Measurements from ENCODE around the gene MCFD2. TPM values are rescaled to one million over a fixed set of nuclear protein-coding genes. Genes with fewer than 3 reads are reported as not detected.

The MCFD2 gene
- polyA plus RNA-seq, 2 donors, result 12.4 to 20.4 TPM

DNA sequence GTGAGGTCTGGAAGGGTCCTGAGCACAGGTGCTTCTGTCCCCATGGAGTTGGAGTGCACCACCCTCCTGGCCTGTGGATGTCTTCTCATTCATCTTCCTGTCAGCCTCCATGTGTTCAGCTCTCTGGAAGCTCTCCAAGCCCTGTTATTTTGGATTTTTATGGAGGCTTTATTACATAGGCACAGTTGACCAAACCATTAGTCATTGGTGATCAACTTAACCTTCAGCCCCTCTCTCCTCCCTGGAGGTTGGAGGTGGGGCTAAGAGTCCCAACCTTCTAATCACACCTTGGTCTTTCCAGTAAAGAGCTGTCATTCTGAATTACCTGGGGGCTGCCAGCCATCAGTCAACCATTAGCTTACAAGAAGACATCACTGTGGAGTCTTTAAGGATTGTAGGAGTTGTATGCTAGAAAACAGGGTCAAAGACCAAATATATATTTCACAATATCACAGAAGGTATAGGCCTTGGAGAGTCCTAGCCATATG, 7.5 kb upstream of the MCFD2 start:
- H3K9me3 ChIP-seq (ENCODE audit: control insufficient read depth in 2 of 2, insufficient read depth in 1 of 2, low read depth in 1 of 2, low read length in 1 of 2), result no peaks in the 10 kb centered on the region
- no peak overlapping the region for H3K4me3 ChIP-seq (ENCODE audit: low read depth in 1 of 2, low read length in 2 of 2)
- no peaks in the 10 kb centered on the region for H3K27me3 ChIP-seq (ENCODE audit: control insufficient read depth in 1 of 2, insufficient read depth in 2 of 2, low read length in 2 of 2)
- no peaks in the 10 kb centered on the region for H3K4me1 ChIP-seq (ENCODE audit: control insufficient read depth in 2 of 2, insufficient read depth in 2 of 2, low read length in 1 of 2)
- no peak overlapping the region for H3K27ac ChIP-seq (ENCODE audit: low read depth in 2 of 2, low read length in 1 of 2)
- H3K36me3 ChIP-seq (ENCODE audit: control insufficient read depth in 2 of 2, insufficient read depth in 2 of 2, low read length in 1 of 2), result no peaks in the 10 kb centered on the region

- H3K27me3 ChIP-seq (ENCODE audit: control insufficient read depth in 1 of 2, insufficient read depth in 2 of 2, low read length in 2 of 2), result no peaks in the 10 kb centered on the region
- H3K4me1 ChIP-seq (ENCODE audit: control insufficient read depth in 2 of 2, insufficient read depth in 2 of 2, low read length in 1 of 2), result no peaks in the 10 kb centered on the region
- H3K4me3 ChIP-seq (ENCODE audit: low read depth in 1 of 2, low read length in 2 of 2), result no peak overlapping the region
- 82 to 91% methylated on average over 4 of the region's 4 CpGs for WGBS, 2 donors
- H3K36me3 ChIP-seq (ENCODE audit: control insufficient read depth in 2 of 2, insufficient read depth in 2 of 2, low read length in 1 of 2), result no peaks in the 10 kb centered on the region
- H3K27ac ChIP-seq (ENCODE audit: low read depth in 2 of 2, low read length in 1 of 2), result no peak overlapping the region
- H3K9me3 ChIP-seq (ENCODE audit: control insufficient read depth in 2 of 2, insufficient read depth in 1 of 2, low read depth in 1 of 2, low read length in 1 of 2), result no peaks in the 10 kb centered on the region
Measured at GRCh38 chr2:46922606-46923005, 7.0 kb upstream of the MCFD2 start.

DNA sequence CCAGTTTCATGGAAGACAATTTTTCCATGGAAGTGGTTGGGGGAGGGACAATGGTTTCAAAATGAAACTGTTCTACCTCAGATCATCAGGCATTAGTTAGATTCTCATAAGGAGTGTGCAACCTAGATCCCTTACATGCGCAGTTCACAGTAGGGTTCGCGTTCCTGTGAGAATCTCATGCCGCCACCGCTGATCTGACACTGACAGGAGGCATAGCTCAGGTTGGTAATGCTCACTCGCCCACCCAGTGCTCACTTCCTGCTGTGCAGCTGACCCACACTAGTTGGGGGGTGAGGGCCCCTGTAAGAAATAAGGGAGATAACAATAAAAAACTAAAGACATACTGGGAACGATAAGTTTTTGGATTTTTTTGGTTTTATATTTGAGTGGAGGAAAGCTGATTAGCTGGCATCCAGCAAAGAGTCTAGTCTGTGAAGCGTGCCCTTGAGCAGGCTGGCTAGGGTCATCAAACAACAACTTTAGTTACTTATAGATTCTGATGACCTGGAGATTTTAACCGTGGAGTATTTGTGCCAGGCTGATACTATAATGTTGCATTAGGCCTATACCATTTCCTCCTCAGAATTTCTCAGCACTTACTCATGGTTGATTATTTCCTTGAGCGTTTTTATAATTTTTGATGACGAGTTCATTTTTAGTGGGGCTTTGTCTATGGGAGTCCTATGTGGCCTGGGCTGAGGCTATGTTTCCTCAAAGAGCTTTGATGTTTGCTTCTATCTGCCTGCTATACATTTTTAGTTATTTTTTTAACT, 6.3 kb upstream of the MCFD2 start:
- WGBS, 2 donors, result 82 to 84% methylated on average over 11 of the region's 11 CpGs
- H3K36me3 ChIP-seq (ENCODE audit: control insufficient read depth in 2 of 2, insufficient read depth in 2 of 2, low read length in 1 of 2), result no peaks in the 10 kb centered on the region
- no peak overlapping the region for H3K4me3 ChIP-seq (ENCODE audit: low read depth in 1 of 2, low read length in 2 of 2)
- H3K27me3 ChIP-seq (ENCODE audit: control insufficient read depth in 1 of 2, insufficient read depth in 2 of 2, low read length in 2 of 2), result no peaks in the 10 kb centered on the region
- H3K4me1 ChIP-seq (ENCODE audit: control insufficient read depth in 2 of 2, insufficient read depth in 2 of 2, low read length in 1 of 2), result no peaks in the 10 kb centered on the region
- peak overlapping the region; percentile 3 to 63 for H3K27ac ChIP-seq (ENCODE audit: low read depth in 2 of 2, low read length in 1 of 2)
- no peaks in the 10 kb centered on the region for H3K9me3 ChIP-seq (ENCODE audit: control insufficient read depth in 2 of 2, insufficient read depth in 1 of 2, low read depth in 1 of 2, low read length in 1 of 2)

GRCh38 chr2:46917628-46918027, 2.0 kb upstream of the MCFD2 start:
- no peak overlapping the region for H3K27ac ChIP-seq (ENCODE audit: low read depth in 2 of 2, low read length in 1 of 2)
- no peak overlapping the region for H3K4me3 ChIP-seq (ENCODE audit: low read depth in 1 of 2, low read length in 2 of 2)
- no peaks in the 10 kb centered on the region for H3K36me3 ChIP-seq (ENCODE audit: control insufficient read depth in 2 of 2, insufficient read depth in 2 of 2, low read length in 1 of 2)
- H3K9me3 ChIP-seq (ENCODE audit: control insufficient read depth in 2 of 2, insufficient read depth in 1 of 2, low read depth in 1 of 2, low read length in 1 of 2), result no peaks in the 10 kb centered on the region
- peaks cover 5 to 7% of the 10 kb centered on the region in 2 donors for H3K4me1 ChIP-seq (ENCODE audit: control insufficient read depth in 2 of 2, insufficient read depth in 2 of 2, low read length in 1 of 2)
- no peaks in the 10 kb centered on the region for H3K27me3 ChIP-seq (ENCODE audit: control insufficient read depth in 1 of 2, insufficient read depth in 2 of 2, low read length in 2 of 2)

DNA sequence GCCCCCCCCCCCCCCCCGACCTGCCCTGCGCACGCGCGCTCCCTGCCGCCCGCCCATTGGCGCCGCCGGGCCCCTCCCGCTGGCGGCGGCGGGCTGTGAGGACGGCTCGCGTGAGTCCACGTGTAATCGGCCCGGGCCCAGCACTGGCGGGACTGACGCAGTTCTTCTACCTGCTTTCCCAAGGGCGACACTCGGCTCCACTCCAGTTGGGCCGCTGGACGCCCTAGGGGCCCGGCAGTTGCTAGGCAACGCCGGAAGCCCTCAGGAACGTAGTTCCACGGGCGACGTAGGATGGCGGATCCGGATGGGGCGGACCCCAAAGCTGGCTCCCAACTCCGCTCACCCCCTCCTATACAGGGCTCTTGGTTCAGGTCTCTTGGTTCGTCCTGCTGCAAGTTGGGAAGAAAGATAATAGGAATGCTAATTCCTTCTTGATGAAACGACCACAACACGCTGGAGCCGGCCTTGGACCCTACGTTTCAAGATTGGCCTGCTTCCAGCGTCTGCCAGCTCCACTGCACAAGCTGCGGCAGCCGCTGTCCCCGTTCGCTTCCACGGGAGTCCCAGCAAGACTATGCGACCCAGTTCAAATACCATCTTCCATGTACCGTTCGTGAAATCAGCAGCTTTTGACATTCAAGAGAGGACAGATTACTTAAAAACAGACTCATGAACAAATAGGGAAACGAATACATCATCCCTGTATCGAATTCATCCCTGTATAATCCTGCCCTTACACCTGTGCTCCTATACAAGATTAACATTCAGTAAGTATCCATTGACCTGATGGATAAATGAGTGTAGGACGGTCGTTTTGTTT, 415 bp upstream of the MCFD2 start:
- Histone ChIP-seq H3K27ac (ENCODE audit: low read depth in 2 of 2, low read length in 1 of 2) (peak overlapping the region; percentile 79 to 95), H3K36me3 (ENCODE audit: control insufficient read depth in 2 of 2, insufficient read depth in 2 of 2, low read length in 1 of 2) (no peaks in the 10 kb centered on the region), H3K4me3 (ENCODE audit: low read depth in 1 of 2, low read length in 2 of 2) (peak overlapping the region; percentile 73 to 82), H3K27me3 (ENCODE audit: control insufficient read depth in 1 of 2, insufficient read depth in 2 of 2, low read length in 2 of 2) (no peaks in the 10 kb centered on the region), H3K4me1 (ENCODE audit: control insufficient read depth in 2 of 2, insufficient read depth in 2 of 2, low read length in 1 of 2) (peaks cover 5 to 7% of the 10 kb centered on the region in 2 donors), H3K9me3 (ENCODE audit: control insufficient read depth in 2 of 2, insufficient read depth in 1 of 2, low read depth in 1 of 2, low read length in 1 of 2) (no peaks in the 10 kb centered on the region)
- WGBS, 2 donors, result 0 to 1% methylated on average over 47 to 55 of the region's 55 CpGs

DNA sequence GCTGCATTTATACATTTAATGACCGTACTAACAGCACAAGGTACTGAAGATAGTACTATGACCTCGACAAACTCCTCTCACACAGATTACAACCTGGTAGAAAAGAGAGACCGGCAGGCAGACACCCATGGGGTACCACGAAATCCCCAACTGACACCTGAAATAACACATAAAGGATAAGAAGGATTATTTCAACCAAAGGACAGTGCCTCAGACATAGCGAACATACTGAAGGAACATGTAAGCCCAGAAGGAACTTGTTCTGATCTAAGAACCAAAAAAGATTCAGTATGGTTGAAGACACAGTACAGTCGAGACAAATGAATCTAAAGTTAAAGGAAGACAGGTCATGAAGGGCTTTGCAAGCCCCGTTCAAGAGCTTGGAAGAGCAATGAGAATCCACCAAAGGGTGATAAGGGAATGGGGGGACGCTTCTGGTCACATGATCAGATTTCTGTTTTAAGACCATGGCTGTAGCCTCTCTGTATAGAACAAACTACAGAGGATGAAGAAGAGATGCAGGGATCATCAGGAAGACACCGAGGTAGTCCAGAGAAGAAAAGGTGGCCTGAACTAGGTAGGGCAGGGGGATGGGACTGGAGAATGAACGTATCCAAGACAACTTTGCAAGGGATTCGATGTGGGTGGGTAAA, 902 bp downstream of the MCFD2 start:
- Histone ChIP-seq H3K4me3 (ENCODE audit: low read depth in 1 of 2, low read length in 2 of 2) (peak overlapping the region; percentile 73 to 82), H3K36me3 (ENCODE audit: control insufficient read depth in 2 of 2, insufficient read depth in 2 of 2, low read length in 1 of 2) (peaks cover 0 to 3% of the 10 kb centered on the region in 2 donors), H3K4me1 (ENCODE audit: control insufficient read depth in 2 of 2, insufficient read depth in 2 of 2, low read length in 1 of 2) (peaks cover 5 to 12% of the 10 kb centered on the region in 2 donors), H3K27ac (ENCODE audit: low read depth in 2 of 2, low read length in 1 of 2) (peak overlapping the region; percentile 79 to 95), H3K27me3 (ENCODE audit: control insufficient read depth in 1 of 2, insufficient read depth in 2 of 2, low read length in 2 of 2) (no peaks in the 10 kb centered on the region), H3K9me3 (ENCODE audit: control insufficient read depth in 2 of 2, insufficient read depth in 1 of 2, low read depth in 1 of 2, low read length in 1 of 2) (no peaks in the 10 kb centered on the region)
- WGBS, 2 donors, result 31 to 37% methylated on average over 11 of the region's 11 CpGs

DNA sequence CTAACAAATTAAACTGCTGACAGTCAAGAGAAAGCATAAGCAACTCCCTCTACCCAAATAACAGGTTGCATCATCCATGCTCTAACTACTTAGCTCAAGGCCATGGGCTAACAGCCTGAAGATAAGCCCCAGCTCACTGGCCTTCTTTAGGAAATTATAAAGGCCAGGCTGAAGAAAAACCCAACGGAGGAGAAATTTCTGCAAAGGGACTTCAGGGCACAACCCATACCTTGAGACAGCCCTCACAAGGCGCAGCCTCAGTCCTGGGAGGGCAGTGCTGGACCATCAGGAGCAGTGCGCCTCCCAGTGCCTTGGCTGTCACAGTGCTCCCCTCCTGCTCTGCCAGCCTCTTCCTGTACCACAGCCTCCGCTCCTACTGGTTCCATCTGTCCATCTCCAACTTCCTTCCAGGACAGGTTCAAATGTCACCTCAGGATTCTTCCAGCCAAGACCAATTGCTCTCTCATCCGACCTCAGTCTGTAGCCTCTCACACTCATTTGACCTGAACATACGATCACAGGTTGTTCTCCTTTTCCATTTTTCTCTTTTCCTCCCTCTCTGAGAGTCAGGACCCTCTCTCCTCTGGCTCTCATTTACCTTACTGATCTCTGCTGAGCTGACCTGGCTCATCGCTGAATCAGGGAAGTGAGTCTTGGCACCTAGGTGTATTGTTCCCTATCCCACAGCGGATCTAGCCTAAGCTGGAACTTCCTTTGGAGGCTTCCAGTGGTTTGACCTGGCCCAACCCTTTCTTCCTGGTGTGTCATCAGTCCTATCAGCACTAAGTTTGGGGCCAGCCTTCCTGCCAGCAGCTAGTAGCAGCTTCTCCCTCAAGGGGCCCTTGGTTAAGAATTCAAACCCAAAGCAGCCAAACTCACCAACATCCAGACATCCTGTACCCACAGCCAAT, 1.9 kb downstream of the MCFD2 start:
- Histone ChIP-seq H3K27me3 (ENCODE audit: control insufficient read depth in 1 of 2, insufficient read depth in 2 of 2, low read length in 2 of 2) (no peaks in the 10 kb centered on the region), H3K27ac (ENCODE audit: low read depth in 2 of 2, low read length in 1 of 2) (peak overlapping the region; percentile 7 to 74), H3K4me1 (ENCODE audit: control insufficient read depth in 2 of 2, insufficient read depth in 2 of 2, low read length in 1 of 2) (peaks cover 7 to 20% of the 10 kb centered on the region in 2 donors), H3K36me3 (ENCODE audit: control insufficient read depth in 2 of 2, insufficient read depth in 2 of 2, low read length in 1 of 2) (peaks cover 5 to 8% of the 10 kb centered on the region in 2 donors), H3K4me3 (ENCODE audit: low read depth in 1 of 2, low read length in 2 of 2) (peak overlapping the region in 1 of 2 donors; percentile 29), H3K9me3 (ENCODE audit: control insufficient read depth in 2 of 2, insufficient read depth in 1 of 2, low read depth in 1 of 2, low read length in 1 of 2) (no peaks in the 10 kb centered on the region)
- 65 to 73% methylated on average over 8 of the region's 8 CpGs for WGBS, 2 donors

DNA sequence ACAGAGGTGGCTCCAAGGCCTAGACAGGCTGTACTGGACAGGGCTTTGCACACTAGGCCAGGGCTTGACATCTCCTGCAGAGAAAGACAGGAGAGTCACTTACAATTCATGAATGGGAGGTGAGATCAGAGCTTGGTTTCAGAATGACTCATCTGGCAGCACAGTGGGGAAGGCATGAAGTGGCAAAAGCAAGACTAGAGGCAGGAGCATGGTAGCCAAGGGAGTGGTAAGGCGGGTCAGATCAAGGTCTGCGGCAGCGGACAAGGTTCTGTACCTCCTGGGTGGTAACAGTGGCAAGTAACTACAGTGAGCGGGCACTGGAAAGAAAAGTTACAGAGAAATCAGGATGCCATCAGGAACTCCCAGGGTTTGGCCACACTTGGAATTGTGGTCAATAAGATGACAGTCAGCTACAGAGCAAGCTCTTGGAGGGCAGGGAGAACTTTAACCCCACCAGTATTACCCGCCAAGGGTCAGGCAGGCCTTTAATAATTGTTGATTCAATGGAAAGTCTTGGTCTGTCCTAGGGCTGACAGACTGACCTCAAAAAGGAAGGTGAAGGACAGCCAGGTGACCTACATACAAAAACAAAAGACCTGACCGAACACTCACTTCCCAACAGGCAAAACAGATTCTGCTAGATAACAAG, 5.7 kb downstream of the MCFD2 start:
- 58 to 66% methylated on average over 6 of the region's 6 CpGs for WGBS, 2 donors
- Histone ChIP-seq H3K27me3 (ENCODE audit: control insufficient read depth in 1 of 2, insufficient read depth in 2 of 2, low read length in 2 of 2) (no peaks in the 10 kb centered on the region), H3K9me3 (ENCODE audit: control insufficient read depth in 2 of 2, insufficient read depth in 1 of 2, low read depth in 1 of 2, low read length in 1 of 2) (no peaks in the 10 kb centered on the region), H3K4me3 (ENCODE audit: low read depth in 1 of 2, low read length in 2 of 2) (no peak overlapping the region), H3K27ac (ENCODE audit: low read depth in 2 of 2, low read length in 1 of 2) (peak overlapping the region; percentile 77 to 82), H3K4me1 (ENCODE audit: control insufficient read depth in 2 of 2, insufficient read depth in 2 of 2, low read length in 1 of 2) (peaks cover 7 to 20% of the 10 kb centered on the region in 2 donors), H3K36me3 (ENCODE audit: control insufficient read depth in 2 of 2, insufficient read depth in 2 of 2, low read length in 1 of 2) (peaks cover 11 to 17% of the 10 kb centered on the region in 2 donors)

Measured in esophagus (tissue), 2 donors.